ES-I3 (cell line): ENCODE measurements around the gene FBLN7.

Source experiments
- H3K36me3 ChIP-seq: 2 replicates; pipeline ENCODE4 v1.6.1; 2013; ENCODE audit warnings: mild to moderate bottlenecking, low read length, control low read depth, moderate library complexity; ENCODE audit not compliant: insufficient read depth
- H3K4me1 ChIP-seq: 2 replicates; pipeline ENCODE4 v1.6.1; 2013; ENCODE audit warnings: mild to moderate bottlenecking, control low read depth, low read length; ENCODE audit not compliant: insufficient read depth
- H3K9ac ChIP-seq: 2 replicates; pipeline ENCODE4 v1.6.1; 2013; ENCODE audit warnings: low read depth, mild to moderate bottlenecking, low read length, moderate library complexity
- H3K9me3 ChIP-seq: 2 replicates; pipeline ENCODE4 v1.6.1; 2013; ENCODE audit warnings: mild to moderate bottlenecking, low read length, moderate library complexity; ENCODE audit not compliant: control insufficient read depth, insufficient read depth

FBLN7 gene

DNA sequence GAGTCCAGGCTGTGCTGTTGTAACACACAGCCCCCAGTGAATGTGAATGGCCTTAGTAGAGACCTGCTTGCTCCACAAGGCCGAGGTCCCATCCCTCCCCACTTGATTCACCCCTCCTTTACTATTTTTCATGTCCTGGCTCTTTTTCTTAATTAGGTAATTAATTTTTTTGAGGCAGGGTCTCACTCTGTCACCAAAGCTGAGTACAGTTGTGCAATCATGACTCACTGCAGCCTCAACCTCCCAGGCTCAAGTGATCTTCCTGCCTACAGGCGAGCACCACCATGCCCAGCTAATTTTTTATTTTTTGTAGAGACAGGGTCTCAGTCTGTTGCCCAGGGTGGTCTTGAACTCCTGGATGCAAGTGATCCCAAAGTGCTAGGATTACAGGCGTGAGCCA lies 19.3 kb downstream of the FBLN7 start:
- Histone ChIP-seq H3K4me1 (peaks cover 7% of the 10 kb centered on the region), H3K9me3 (no peaks in the 10 kb centered on the region), H3K9ac (no peak overlapping the region), H3K36me3 (no peaks in the 10 kb centered on the region; the same call in 1 of the 2 replicates)

DNA sequence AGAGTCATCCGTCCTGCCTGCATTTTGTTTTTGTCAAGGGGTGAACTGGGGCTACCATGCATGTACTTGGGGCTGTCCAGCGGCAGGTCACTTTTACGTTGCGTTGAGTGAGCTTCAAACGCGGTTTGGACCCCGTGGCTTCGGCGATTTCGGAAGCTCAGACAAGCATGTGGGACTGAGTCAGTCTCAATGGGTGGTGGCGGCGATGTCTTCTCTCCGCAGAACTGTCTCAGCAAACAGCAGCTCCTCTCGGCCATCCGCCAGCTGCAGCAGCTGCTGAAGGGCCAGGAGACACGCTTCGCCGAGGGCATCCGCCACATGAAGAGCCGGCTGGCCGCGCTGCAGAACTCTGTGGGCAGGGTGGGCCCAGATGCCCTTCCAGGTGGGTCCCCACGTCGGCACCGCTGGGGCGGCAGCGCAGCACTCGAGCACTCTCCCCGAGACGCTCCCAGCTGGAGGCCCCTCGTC lies 21.3 kb downstream of the FBLN7 start:
- H3K9me3 ChIP-seq = no peaks in the 10 kb centered on the region
- no peaks in the 10 kb centered on the region; the same call in 1 of the 2 replicates for H3K36me3 ChIP-seq
- H3K9ac ChIP-seq = no peak overlapping the region
- H3K4me1 ChIP-seq = peaks cover 5% of the 10 kb centered on the region

DNA sequence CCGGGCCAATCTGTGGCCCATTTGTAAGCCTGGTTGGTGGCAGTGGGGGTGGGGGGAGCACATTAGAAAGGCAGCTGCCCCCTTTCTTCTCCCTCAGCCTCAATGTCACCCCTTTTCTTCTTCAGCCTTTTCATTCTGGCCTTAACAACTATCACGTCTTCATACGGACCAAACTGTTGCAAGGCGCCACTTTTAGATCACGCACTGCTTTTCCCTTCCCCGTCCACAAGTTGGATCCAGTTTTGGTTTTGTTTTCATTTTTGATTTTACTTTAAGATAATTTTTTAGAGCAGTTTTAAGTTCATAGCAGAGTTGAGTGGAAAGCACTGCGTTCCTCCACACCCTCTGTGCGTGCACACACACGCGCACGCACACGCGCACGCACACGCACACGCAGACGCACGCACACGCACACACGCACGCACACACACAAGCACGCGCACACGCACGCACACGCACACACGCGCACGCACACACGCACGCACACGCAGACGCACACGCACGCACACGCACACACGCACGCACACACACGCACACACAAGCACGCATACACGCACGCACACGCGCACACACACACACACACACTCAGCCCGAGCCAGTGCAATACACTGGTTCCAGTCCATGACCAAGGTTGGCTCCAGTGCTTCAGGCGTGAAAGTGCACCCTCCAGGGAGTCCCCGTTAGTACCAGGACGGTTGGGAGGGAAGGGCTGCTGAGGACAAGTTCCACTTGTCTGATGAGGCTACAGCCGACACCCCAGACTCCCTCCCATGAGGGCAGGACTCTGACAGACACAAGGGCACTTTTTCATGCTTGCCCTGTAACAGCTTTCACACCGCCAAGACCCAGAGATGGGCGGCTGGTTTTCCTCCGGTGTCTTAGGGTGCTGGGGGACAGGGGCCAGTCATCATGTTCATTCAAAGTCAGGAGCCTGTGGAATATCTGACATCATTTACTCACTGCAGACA lies 22.4 kb downstream of the FBLN7 start:
- H3K9me3 ChIP-seq = no peaks in the 10 kb centered on the region
- H3K9ac ChIP-seq = no peak overlapping the region
- H3K36me3 ChIP-seq = no peaks in the 10 kb centered on the region; the same call in 1 of the 2 replicates
- H3K4me1 ChIP-seq = no peaks in the 10 kb centered on the region; the same call in 1 of the 2 replicates

DNA sequence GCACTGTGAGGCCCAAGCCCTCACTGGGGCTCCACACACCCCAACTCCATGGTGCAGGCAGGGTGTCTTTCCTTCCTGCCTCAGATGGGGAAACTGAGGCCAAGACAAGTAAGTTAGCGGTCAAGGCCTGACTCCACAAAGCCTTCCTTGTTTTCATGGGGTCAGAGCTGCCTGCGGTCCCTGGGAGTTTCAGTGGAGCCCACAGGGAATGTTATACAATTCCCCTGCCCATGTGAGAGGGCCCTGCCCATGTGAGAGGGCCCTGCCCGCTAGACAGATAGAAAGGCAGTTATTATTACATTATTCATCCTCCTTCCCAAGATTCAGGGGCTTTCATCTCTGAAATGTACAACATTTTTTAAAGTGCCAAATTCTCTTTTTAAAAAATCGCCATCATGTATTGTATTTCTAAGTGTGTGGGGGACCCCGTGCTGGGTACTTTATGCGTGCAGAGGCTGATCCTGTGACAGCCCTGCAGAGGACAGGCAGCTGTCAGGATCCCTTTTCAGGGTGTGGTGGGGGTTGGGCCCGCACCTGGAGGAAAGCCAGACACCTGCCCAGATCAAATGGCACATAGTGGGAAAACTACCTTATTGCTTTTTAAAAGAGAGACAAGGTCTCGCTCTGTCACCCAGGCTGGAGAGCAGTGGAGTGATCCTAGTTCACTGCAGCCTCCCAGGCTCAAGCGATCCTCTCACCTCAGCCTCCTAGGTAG lies 23.4 kb downstream of the FBLN7 start:
- no peaks in the 10 kb centered on the region for H3K9me3 ChIP-seq
- no peaks in the 10 kb centered on the region for H3K4me1 ChIP-seq
- no peaks in the 10 kb centered on the region for H3K36me3 ChIP-seq
- no peak overlapping the region for H3K9ac ChIP-seq

DNA sequence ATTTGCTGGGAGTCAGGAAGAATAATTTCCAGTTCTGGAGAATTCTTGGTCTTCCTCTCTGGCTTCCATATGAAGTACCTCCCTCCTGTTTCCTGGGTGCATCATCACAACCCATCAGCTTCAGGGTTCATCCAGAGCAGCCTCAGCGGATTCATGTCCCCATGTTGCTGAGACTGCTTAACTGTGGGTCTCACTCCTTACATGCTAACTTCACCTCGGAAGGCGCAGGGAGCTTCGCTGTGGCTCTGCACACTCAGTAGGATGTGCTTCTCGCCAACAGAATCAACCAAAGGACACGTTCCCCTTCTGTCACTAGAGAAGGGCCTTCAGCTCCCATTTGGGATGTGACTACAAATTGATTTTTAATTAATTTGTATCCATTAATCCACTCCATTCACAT lies 24.2 kb downstream of the FBLN7 start:
- Histone ChIP-seq H3K4me1 (no peaks in the 10 kb centered on the region), H3K9ac (no peak overlapping the region), H3K36me3 (no peaks in the 10 kb centered on the region), H3K9me3 (no peaks in the 10 kb centered on the region)

DNA sequence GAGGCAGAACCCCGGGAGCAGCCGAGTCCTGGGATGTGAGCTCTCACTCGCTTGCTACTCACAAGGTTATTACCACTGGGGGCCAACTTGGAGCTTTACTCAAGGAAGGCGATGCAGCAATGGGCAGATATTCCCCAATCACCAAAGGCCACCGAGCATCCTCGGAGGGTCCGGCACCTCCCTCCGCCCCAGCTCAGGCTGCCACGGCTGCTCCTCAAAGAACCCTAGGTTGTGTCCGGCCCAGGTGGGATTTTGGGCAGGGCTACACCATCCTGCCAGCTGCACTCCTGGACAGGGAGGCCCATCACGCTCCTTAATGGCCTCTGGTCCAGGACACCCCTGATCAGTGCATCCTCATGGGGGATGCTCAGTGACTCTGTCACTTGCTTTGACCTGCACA lies 24.8 kb downstream of the FBLN7 start:
- H3K36me3 ChIP-seq = no peaks in the 10 kb centered on the region
- H3K4me1 ChIP-seq = no peaks in the 10 kb centered on the region
- H3K9ac ChIP-seq = no peak overlapping the region
- no peaks in the 10 kb centered on the region for H3K9me3 ChIP-seq

DNA sequence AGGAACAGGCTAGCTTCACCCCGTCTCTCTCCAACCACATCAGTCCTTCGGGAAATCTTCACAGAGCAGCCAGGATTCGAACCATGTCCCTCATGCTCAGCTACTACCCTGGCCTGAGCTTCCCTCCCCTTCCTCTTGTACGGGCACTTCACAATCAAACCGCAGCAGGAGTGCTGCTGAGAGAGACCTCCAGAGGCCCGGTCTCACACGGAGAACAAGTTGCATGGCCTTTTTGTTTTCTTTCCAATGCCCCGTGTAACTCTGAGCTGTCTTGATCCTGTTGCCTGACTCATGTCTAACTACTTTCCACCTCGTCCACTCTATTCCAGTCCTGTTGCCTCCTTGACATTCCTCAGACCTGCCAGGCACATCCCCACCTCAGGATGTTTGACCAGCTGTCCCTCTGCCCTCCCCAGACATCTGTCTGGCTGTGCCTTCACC lies 25.4 kb downstream of the FBLN7 start:
- Histone ChIP-seq H3K4me1 (no peaks in the 10 kb centered on the region), H3K9ac (no peak overlapping the region), H3K36me3 (no peaks in the 10 kb centered on the region)

DNA sequence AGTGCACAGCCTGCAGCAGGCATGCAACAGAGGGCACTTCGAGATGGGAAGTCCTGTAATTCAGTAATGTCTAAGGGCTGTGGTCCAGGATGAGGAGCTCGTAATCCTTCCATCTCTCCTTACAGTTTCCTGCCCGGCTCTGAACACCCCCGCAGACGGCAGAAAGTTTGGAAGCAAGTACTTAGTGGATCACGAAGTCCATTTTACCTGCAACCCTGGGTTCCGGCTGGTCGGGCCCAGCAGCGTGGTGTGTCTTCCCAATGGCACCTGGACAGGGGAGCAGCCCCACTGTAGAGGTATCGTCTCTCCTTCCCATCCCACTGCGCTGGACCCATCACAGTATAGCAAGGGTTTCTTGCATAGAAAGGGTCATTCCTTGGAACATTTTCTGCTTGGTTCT lies 26.7 kb downstream of the FBLN7 start:
- Histone ChIP-seq H3K9me3 (no peaks in the 10 kb centered on the region), H3K9ac (no peak overlapping the region), H3K4me1 (no peaks in the 10 kb centered on the region)

More for the DNA sequence above, 25.4 kb downstream of the FBLN7 start:
- H3K9me3 ChIP-seq = no peaks in the 10 kb centered on the region

DNA sequence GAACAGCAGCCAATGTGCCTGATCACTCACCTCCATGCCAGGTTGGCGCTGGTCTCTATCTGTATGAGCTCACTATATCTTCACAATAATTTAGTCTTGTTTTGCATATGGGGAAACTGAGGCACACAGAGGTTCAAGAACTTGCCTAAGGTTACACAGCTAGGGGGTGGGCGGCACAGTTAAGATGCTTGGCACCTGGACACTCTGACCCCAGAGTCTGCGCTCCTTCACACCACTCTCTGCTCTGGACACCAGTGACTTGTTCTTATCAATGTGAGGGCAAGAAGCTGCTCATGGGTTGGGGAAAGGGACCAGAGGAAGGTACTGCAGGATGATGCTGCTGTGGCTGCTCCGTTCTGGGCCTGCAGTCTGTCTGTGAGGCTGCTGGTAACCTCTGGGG lies 27.1 kb downstream of the FBLN7 start:
- no peaks in the 10 kb centered on the region for H3K4me1 ChIP-seq
- H3K9me3 ChIP-seq = no peaks in the 10 kb centered on the region
- H3K9ac ChIP-seq = no peak overlapping the region
- no peaks in the 10 kb centered on the region for H3K36me3 ChIP-seq

More for the DNA sequence above, 26.7 kb downstream of the FBLN7 start:
- H3K36me3 ChIP-seq = no peaks in the 10 kb centered on the region

DNA sequence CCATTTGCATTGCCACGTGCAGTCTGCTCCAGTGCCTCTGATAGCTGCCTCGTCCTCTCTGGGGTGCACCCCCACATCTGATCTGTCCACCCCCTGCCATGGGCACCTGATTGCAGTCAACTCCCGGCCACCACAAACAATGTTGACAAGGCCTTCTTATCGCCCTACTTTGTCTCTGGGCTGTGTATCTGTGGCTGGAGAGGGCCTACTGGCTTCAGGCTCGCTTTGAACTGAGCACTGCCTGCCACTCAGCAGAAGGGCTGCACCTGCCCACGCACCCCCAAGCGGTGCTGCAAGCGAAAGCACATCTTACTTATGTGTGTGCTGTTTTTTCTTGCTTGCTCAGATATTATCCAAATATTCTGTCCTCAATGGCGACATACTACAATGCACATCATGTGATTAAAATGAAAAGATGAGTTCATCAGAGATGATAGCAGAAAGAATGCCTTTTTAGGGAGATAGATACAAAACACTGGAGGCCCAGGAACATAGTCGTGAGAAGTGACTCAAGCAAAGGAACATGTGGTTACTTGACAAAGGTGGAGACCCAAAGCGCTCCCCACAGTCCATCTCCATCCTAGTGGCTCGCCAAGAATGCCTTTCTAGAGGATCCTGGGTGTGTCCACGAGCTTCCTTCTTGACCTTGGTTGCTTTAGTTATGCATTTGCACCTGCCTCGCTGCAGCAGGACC lies 28.8 kb downstream of the FBLN7 start:
- Histone ChIP-seq H3K36me3 (no peaks in the 10 kb centered on the region), H3K4me1 (no peaks in the 10 kb centered on the region), H3K9me3 (no peaks in the 10 kb centered on the region), H3K9ac (no peak overlapping the region)

DNA sequence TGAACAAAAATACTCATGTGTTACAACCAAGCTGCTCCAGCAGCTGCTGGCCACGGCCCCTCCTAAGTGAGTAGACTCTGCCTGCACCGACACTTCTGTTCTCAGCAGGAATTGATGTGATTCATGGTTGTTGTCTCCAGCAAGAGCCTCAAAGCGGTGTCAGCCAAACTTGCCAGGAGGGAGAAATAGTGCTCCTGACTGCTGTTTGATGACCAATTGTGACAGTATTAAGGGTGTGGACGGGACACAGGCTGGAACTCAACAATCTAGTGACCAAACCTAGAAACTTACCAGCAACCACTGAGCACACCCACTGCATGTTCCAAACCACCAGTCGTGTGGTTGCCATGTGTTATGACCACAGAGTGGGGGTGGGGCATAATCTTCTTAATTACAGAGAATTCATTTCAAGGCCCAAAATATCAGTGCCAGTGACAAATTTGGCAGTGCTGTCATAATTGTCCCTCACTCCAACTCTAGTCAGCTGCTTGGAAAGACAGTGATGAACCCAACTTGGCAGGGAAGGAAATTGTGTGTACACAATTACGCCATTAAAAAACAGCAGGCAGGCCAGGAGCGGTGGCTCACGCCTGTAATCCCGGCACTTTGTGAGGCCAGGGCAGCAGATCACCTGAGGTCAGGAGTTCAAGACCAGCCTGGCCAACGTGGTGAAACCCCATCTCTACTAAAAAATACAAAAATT lies 30.4 kb downstream of the FBLN7 start:
- no peaks in the 10 kb centered on the region for H3K36me3 ChIP-seq
- H3K9me3 ChIP-seq = no peaks in the 10 kb centered on the region
- H3K9ac ChIP-seq = no peak overlapping the region
- H3K4me1 ChIP-seq = no peaks in the 10 kb centered on the region

DNA sequence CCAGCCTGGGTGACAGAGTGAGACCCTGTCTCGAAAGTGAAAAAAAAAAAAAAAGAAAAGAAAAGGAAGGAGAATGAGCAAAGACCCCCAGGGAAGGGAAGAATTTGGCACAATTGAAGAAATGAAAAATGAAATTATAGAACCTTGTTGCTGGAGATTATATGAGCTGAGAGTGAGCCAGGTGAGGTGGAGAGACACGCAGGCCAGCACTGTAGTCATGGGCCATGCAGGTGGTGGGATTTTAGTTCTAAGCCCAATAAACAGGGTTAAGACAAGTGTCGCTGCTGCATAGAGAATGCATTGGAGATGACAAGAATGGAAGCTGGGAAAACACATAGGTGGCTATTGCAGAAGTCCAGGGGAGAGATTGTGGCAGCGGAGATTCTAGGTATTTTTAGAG lies 32.3 kb downstream of the FBLN7 start:
- no peaks in the 10 kb centered on the region for H3K9me3 ChIP-seq
- H3K9ac ChIP-seq = no peak overlapping the region
- H3K4me1 ChIP-seq = no peaks in the 10 kb centered on the region
- no peaks in the 10 kb centered on the region for H3K36me3 ChIP-seq

DNA sequence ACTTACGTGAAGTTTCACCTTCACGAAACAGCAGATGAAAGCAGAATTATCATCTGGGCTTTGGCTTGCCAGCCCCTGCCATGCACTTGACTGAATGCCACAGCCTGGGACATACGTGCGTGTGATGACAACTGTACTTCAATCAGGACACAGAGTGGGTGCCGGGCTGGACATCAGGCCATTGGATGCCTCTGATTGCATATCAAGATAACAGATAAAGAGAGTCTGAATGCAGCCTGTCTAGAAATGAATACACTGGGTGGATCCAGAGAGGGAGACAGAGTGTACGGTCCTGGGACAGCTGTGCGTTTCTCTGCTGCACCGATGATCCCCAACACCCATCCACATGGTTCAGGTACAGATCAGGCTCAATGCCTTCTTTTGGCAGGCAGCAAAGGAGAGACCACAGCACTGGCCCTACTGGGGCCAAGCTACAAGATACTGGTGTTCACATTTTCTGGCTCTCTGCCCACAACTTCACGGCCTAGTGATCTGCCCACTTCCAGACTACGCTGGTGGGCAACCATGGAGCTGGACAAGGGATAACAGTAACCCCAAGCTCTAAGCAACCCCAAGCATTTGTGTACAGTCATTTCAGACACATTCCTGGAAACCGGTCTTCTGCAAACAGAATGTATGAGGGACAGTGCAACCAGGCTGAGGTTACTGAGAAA lies 35.6 kb downstream of the FBLN7 start:
- no peaks in the 10 kb centered on the region for H3K36me3 ChIP-seq
- no peaks in the 10 kb centered on the region for H3K9me3 ChIP-seq
- no peak overlapping the region for H3K9ac ChIP-seq
- H3K4me1 ChIP-seq = no peaks in the 10 kb centered on the region
